SK-N-SH (cell line): ENCODE measurements around the gene FXYD2. TPM values are rescaled to one million over a fixed set of nuclear protein-coding genes. Genes with fewer than 3 reads are reported as not detected.

ENCODE experiments used
- CTCF ChIA-PET: fragments of 300-600, 350-600 bp; formaldehyde crosslinking; extraction: SDS; loops from one replicate; lab custom pipeline; 2021; lab: Yijun Ruan, JAX
- POLR2A ChIA-PET: fragments of 350-600 bp; sonication (Branson Sonifier 250); formaldehyde crosslinking; extraction: SDS; loops from one replicate; lab custom pipeline; 2020; ENCODE audit warnings: antibody characterized with exemption, inconsistent platforms; lab: Yijun Ruan, JAX
- DNase-seq: peaks from one replicate; pipeline ENCODE4 v3.0.0; 2012
- H2AFZ ChIP-seq: fragments of 200-600 bp; sonication (generic); 2 replicates; pipeline ENCODE4 v1.8.1; 2016; ENCODE audit warnings: antibody characterized with exemption, mild to moderate bottlenecking, low read depth
- H3F3A ChIP-seq: fragments of 200-600 bp; sonication (generic); replicated peaks from 2 replicates; pipeline ENCODE3; 2016; ENCODE audit warnings: antibody characterized with exemption, mild to moderate bottlenecking; ENCODE audit not compliant: insufficient read depth
- H3K27ac ChIP-seq, 2 experiments: fragments of 200-500 bp in 1 of 2; fragments of 200-600 bp in 1 of 2; sonication (Bioruptor generic) in 1 of 2; sonication (generic), shearing (Covaris generic) in 1 of 2; 2 replicates each; pipeline versions ENCODE4 v1.5.1 to v1.6.1; 2014 to 2016; ENCODE audit warnings: low read depth in 2 of 2, inconsistent platforms in 1 of 2, low read length in 1 of 2, mild to moderate bottlenecking in 1 of 2, mixed read lengths in 1 of 2
- H3K27me3 ChIP-seq: fragments of 200-600 bp; sonication (generic), shearing (Covaris generic); 2 replicates; pipeline ENCODE4 v1.6.1; 2016; ENCODE audit warnings: mixed run types; ENCODE audit not compliant: insufficient read depth
- H3K36me3 ChIP-seq, 2 experiments: fragments of 200-500 bp in 1 of 2; fragments of 200-600 bp in 1 of 2; sonication (Bioruptor generic) in 1 of 2; sonication (generic) in 1 of 2; replicated peaks in 1 of 2; 2 replicates each; pipeline versions ENCODE3 to v1.5.1; 2014 to 2016; ENCODE audit warnings: low read length in 1 of 2, mild to moderate bottlenecking in 1 of 2; ENCODE audit not compliant: insufficient read depth in 2 of 2, control insufficient read depth in 1 of 2
- H3K4me1 ChIP-seq, 2 experiments: fragments of 200-500 bp in 1 of 2; fragments of 200-600 bp in 1 of 2; sonication (Bioruptor generic) in 1 of 2; sonication (generic), shearing (Covaris generic) in 1 of 2; 2 replicates each; pipeline versions ENCODE4 v1.5.1 to v1.6.1; 2014 to 2016; ENCODE audit warnings: low read depth in 1 of 2, low read length in 1 of 2, mixed run types in 1 of 2; ENCODE audit not compliant: insufficient read depth in 2 of 2, control insufficient read depth in 1 of 2
- H3K4me2 ChIP-seq: fragments of 200-600 bp; sonication (generic), shearing (Covaris generic); 2 replicates; pipeline ENCODE4 v1.6.1; 2017; ENCODE audit warnings: mixed run types
- H3K4me3 ChIP-seq, 2 experiments: fragments of 200-500 bp in 1 of 2; fragments of 200-600 bp in 1 of 2; sonication (Bioruptor generic) in 1 of 2; sonication (generic), shearing (Covaris generic) in 1 of 2; 2 replicates each; pipeline versions ENCODE4 v1.5.1 to v1.8.1; 2014 to 2016; ENCODE audit warnings: low read depth in 2 of 2, inconsistent platforms in 1 of 2, low read length in 1 of 2, mild to moderate bottlenecking in 1 of 2, mixed read lengths in 1 of 2, moderate library complexity in 1 of 2
- H3K79me2 ChIP-seq: fragments of 200-600 bp; sonication (generic); 2 replicates; pipeline ENCODE4 v1.8.1; 2017; ENCODE audit warnings: mild to moderate bottlenecking; ENCODE audit not compliant: insufficient read depth
- H3K9ac ChIP-seq: fragments of 200-600 bp; sonication (generic); 2 replicates; pipeline ENCODE4 v1.6.1; 2017; ENCODE audit warnings: mixed run types
- H3K9me2 ChIP-seq: fragments of 200-600 bp; sonication (generic); 2 replicates; pipeline ENCODE4 v1.6.1; 2017; ENCODE audit warnings: mixed run types
- H3K9me3 ChIP-seq: fragments of 200-600 bp; sonication (generic); 2 replicates; pipeline ENCODE4 v1.6.1; 2017; ENCODE audit warnings: mixed run types, mild to moderate bottlenecking, moderate library complexity
- H4K20me1 ChIP-seq: fragments of 200-600 bp; sonication (generic); 2 replicates; pipeline ENCODE4 v1.6.1; 2017; ENCODE audit warnings: mild to moderate bottlenecking, mixed run types; ENCODE audit not compliant: insufficient read depth
- CHD2 ChIP-seq: fragments of 150-350 bp; IDR thresholded peaks from 2 replicates; pipeline ENCODE4 v1.6.1; 2018; ENCODE audit warnings: low read length; ENCODE audit not compliant: partially characterized antibody
- ELF1 ChIP-seq: IDR thresholded peaks from 2 replicates; pipeline ENCODE4 v1.4.0; 2012
- EP300 ChIP-seq, 2 experiments: IDR thresholded peaks; 2 replicates each; pipeline versions ENCODE4 v1.4.0 to v1.6.1; 2012; ENCODE audit warnings: borderline replicate concordance in 1 of 2, low read depth in 1 of 2, low read length in 1 of 2
- FOSL2 ChIP-seq: IDR thresholded peaks from 2 replicates; pipeline ENCODE4 v1.4.0; 2012; ENCODE audit warnings: low read depth, mild to moderate bottlenecking, moderate library complexity, borderline replicate concordance
- FOXJ3 ChIP-seq: sonication (generic); formaldehyde crosslinking; IDR thresholded peaks from 2 replicates; pipeline ENCODE4 v1.5.1; 2020; ENCODE audit warnings: mild to moderate bottlenecking, missing genetic modification reagents
- GABPA ChIP-seq: IDR thresholded peaks from 2 replicates; pipeline ENCODE4 v1.4.0; 2012; ENCODE audit warnings: low read depth, mild to moderate bottlenecking
- JUND ChIP-seq: IDR thresholded peaks from 2 replicates; pipeline ENCODE4 v1.4.0; 2012
- MXI1 ChIP-seq: IDR thresholded peaks from 2 replicates; pipeline ENCODE4 v1.6.1; 2012; ENCODE audit warnings: mild to moderate bottlenecking, low read depth, low read length, improper control_type of control experiment
- NFIC ChIP-seq: IDR thresholded peaks from 2 replicates; pipeline ENCODE4 v1.4.0; 2012; ENCODE audit warnings: borderline replicate concordance
- POLR2AphosphoS5 ChIP-seq: IDR thresholded peaks from 2 replicates; pipeline ENCODE4 v1.6.1; 2012; ENCODE audit warnings: low read depth, low read length
- RAD21 ChIP-seq: IDR thresholded peaks from 2 replicates; pipeline ENCODE4 v1.6.1; 2012; ENCODE audit warnings: mild to moderate bottlenecking, low read length
- RFX5 ChIP-seq: IDR thresholded peaks from 2 replicates; pipeline ENCODE4 v1.6.1; 2012; ENCODE audit warnings: mild to moderate bottlenecking, improper control_type of control experiment, low read length
- RXRA ChIP-seq: IDR thresholded peaks from 2 replicates; pipeline ENCODE4 v1.4.0; 2012; ENCODE audit warnings: low read depth, mild to moderate bottlenecking, borderline replicate concordance
- SMC3 ChIP-seq: IDR thresholded peaks from 2 replicates; pipeline ENCODE4 v1.6.1; 2012; ENCODE audit warnings: low read depth, low read length, improper control_type of control experiment
- TAF1 ChIP-seq: IDR thresholded peaks from 2 replicates; pipeline ENCODE4 v1.6.1; 2012; ENCODE audit warnings: low read depth, mild to moderate bottlenecking, low read length, moderate library complexity, borderline replicate concordance
- TEAD4 ChIP-seq: IDR thresholded peaks from 2 replicates; pipeline ENCODE4 v1.4.0; 2012; ENCODE audit warnings: mild to moderate bottlenecking, borderline replicate concordance; ENCODE audit not compliant: insufficient read depth
- YY1 ChIP-seq: IDR thresholded peaks from 2 replicates; pipeline ENCODE4 v1.4.0; 2012; ENCODE audit warnings: low read depth, mild to moderate bottlenecking
- WGBS: methylation state at CpG from one replicate; pipeline ENCODE4 v1.1.6; 2017; ENCODE audit warnings: low lambda C conversion rate; 5-methylcytosine and 5-hydroxymethylcytosine counted together
- polyA plus RNA-seq, 3 experiments: library from polyadenylated mRNA; depleted of rRNA; stranded (reverse); fragments of >200 nt; gene quantifications; 2 replicates each; pipeline ENCODE4 v1.2.3, GENCODE V29; 2012
- TF ChIP-seq, protein P1 (sequence below): IDR thresholded peaks from 2 replicates; pipeline ENCODE4 v1.4.0; 2012; ENCODE audit warnings: low read depth, borderline replicate concordance
- TF ChIP-seq, protein P2 (sequence below): IDR thresholded peaks from 2 replicates; pipeline ENCODE4 v1.4.0; 2012; ENCODE audit warnings: low read depth
- TF ChIP-seq, protein P3 (sequence below): fragments of 150-350 bp; IDR thresholded peaks from 2 replicates; pipeline ENCODE4 v1.6.1; 2017; ENCODE audit warnings: antibody characterized with exemption, low read length, low read depth, borderline replicate concordance

FXYD2 gene
- polyA plus RNA-seq, 1 of the 3 experiments (the other 2 are of a cell fraction) = not detected

DNA sequence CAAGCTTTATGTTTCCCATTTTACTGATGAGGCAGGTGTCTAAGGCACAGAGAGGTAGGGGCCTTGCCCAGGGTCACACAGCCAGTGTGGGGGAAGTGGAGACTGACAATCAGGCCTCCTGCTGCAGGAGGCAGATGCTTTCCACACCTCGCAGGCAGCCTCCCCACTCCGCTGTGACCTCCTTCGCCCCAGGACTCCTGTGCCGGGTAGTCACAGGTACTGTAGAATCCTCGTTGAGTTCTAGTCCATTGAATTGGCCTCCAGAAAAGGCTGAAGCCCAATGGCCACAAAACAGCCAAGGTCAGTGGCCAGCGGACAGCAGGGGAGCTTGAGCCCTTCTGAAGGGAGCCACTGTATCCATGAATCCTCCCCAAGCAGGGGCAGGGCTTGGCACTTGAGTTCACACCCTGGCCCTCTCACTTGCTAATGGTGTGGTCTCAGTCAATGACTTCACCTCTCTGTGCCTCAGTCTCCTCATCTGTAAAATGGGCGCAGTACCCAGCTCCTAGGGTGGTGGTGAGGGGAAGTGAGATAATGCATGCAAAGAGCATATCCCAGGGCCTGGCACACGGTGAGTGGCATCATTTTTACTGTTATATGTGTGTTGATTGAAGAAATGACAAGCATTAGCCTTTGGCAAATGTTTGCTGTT lies 1.1 kb upstream of the FXYD2 start:
- DNase-seq = no peak
- no peaks in the 10 kb centered on the region for H3K27me3 ChIP-seq
- no peaks in the 10 kb centered on the region for H3K79me2 ChIP-seq
- no peaks in the 10 kb centered on the region; a peak in 2 of 4 replicates for H3K4me1 ChIP-seq
- no peaks in the 10 kb centered on the region for H4K20me1 ChIP-seq
- no peaks in the 10 kb centered on the region for H3K9me2 ChIP-seq
- no peak overlapping the region for H2AFZ ChIP-seq
- WGBS = 53% methylated on average over 7 of the region's 8 CpGs
- H3K27ac ChIP-seq = no peak overlapping the region
- H3K36me3 ChIP-seq = no peaks in the 10 kb centered on the region
- no peaks in the 10 kb centered on the region for H3F3A ChIP-seq
- TF ChIP-seq RAD21 (no peak), MXI1 (no peak), GABPA (no peak), TAF1 (no peak), POLR2AphosphoS5 (no peak), EP300 (IDR thresholded peaks at IDR 0.05; ENCODE audit: borderline replicate concordance in 1 of 2, low read depth in 1 of 2, low read length in 1 of 2) (no peak), CHD2 (no peak), YY1 (no peak), FOSL2 (no peak), FOXJ3 (CRISPR knock-in tag) (no peak), TEAD4 (no peak), SMC3 (no peak), ELF1 (no peak), RFX5 (no peak), RXRA (no peak)
- TF ChIP-seq, protein P1, sequence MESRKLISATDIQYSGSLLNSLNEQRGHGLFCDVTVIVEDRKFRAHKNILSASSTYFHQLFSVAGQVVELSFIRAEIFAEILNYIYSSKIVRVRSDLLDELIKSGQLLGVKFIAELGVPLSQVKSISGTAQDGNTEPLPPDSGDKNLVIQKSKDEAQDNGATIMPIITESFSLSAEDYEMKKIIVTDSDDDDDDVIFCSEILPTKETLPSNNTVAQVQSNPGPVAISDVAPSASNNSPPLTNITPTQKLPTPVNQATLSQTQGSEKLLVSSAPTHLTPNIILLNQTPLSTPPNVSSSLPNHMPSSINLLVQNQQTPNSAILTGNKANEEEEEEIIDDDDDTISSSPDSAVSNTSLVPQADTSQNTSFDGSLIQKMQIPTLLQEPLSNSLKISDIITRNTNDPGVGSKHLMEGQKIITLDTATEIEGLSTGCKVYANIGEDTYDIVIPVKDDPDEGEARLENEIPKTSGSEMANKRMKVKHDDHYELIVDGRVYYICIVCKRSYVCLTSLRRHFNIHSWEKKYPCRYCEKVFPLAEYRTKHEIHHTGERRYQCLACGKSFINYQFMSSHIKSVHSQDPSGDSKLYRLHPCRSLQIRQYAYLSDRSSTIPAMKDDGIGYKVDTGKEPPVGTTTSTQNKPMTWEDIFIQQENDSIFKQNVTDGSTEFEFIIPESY = no peak
- TF ChIP-seq, protein P2, sequence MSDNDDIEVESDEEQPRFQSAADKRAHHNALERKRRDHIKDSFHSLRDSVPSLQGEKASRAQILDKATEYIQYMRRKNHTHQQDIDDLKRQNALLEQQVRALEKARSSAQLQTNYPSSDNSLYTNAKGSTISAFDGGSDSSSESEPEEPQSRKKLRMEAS = no peak
- TF ChIP-seq, all 33 proteins: peak for 0
- no peak overlapping the region for H3K4me3 ChIP-seq
- no peaks in the 10 kb centered on the region for H3K9me3 ChIP-seq
- no peak overlapping the region for H3K9ac ChIP-seq
- ChIA-PET CTCF (interaction anchor here (1.1 to 25.9 kb wide), 10 partner anchors 8 to 400 kb away, joined by 3 to 481 read pairs (median 15); no protein-coding TSS in a partner anchor), POLR2A (interaction anchor here (1.1 kb wide), 1 partner anchor 121 kb away, joined by 3 read pairs; no protein-coding TSS in a partner anchor)
- H3K4me2 ChIP-seq = no peak overlapping the region

DNA sequence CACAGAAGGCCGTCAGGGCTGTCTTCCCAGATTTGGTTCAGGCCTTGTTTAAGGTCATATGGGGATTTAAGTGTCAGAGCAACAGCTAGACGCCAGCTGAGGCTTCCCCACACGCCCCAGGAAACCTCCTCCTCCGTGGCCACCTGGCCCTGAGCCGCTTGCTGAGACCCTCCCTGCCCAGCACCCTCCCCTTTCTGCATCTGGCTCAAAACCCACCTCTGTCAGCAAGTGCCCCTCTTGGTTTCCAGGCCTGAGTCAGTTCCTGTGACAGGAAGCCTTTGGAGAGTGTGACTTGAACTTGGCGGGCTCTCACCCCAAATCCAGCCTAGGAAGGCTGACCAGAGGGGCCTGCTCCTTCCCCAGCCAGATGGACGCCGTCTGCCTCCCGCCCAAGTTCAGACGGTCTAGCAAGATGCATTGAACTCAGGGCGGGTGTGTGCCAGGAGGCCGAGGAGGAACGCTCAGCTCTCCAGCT lies 561 bp downstream of the FXYD2 start:
- no peaks in the 10 kb centered on the region for H3K79me2 ChIP-seq
- no peak overlapping the region for H2AFZ ChIP-seq
- no peaks in the 10 kb centered on the region; a peak in 2 of 4 replicates for H3K4me1 ChIP-seq
- POLR2A ChIA-PET = no interaction called here
- no peak overlapping the region for H3K27ac ChIP-seq
- 73% methylated on average over 6 of the region's 13 CpGs for WGBS
- no peaks in the 10 kb centered on the region for H3K9me3 ChIP-seq
- no peaks in the 10 kb centered on the region for H3K36me3 ChIP-seq
- H3K27me3 ChIP-seq = no peaks in the 10 kb centered on the region
- H3K9me2 ChIP-seq = no peaks in the 10 kb centered on the region
- CTCF ChIA-PET = interaction anchor here (1.2 to 25.9 kb wide), 7 partner anchors 10 to 398 kb away, joined by 3 to 481 read pairs (median 23); no protein-coding TSS in a partner anchor
- no peaks in the 10 kb centered on the region for H4K20me1 ChIP-seq
- TF ChIP-seq JUND (no peak), NFIC (no peak)
- TF ChIP-seq, protein P3, sequence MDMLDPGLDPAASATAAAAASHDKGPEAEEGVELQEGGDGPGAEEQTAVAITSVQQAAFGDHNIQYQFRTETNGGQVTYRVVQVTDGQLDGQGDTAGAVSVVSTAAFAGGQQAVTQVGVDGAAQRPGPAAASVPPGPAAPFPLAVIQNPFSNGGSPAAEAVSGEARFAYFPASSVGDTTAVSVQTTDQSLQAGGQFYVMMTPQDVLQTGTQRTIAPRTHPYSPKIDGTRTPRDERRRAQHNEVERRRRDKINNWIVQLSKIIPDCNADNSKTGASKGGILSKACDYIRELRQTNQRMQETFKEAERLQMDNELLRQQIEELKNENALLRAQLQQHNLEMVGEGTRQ = no peak
- no peak overlapping the region for H3K4me3 ChIP-seq
- no peak for DNase-seq
- no peak overlapping the region for H3K4me2 ChIP-seq
- no peak overlapping the region for H3K9ac ChIP-seq
- H3F3A ChIP-seq = no peaks in the 10 kb centered on the region
